H1 (cell line): ENCODE measurements around the gene GALNT17. TPM values are rescaled to one million over a fixed set of nuclear protein-coding genes. Genes with fewer than 3 reads are reported as not detected.

Experiments
- CTCF ChIA-PET: fragments of 300-600 bp; sonication (Branson Sonifier 250); formaldehyde crosslinking; loops from one replicate; lab custom pipeline; 2021; ENCODE audit not compliant: partially characterized antibody; lab: Charles Lee
- POLR2A ChIA-PET: fragments of 300-600 bp; sonication (Branson Sonifier 250); formaldehyde crosslinking; loops from one replicate; lab custom pipeline; 2021; ENCODE audit warnings: inconsistent platforms; ENCODE audit not compliant: partially characterized antibody; lab: Charles Lee
- DNase-seq, 2 experiments: peaks; one replicate each; pipeline versions ENCODE4 v3.0.0 to v3.0.0-alpha.2; 2010 to 2022; ENCODE audit warnings: low spot score in 2 of 2, low read depth in 1 of 2, mixed read lengths in 1 of 2
- FAIRE-seq: peaks from 2 replicates; lab custom pipeline; 2011; peaks lifted over from hg19 to GRCh38; lab: Jason Lieb, UNC
- H2AFZ ChIP-seq: 2 replicates; pipeline ENCODE4 v1.8.1; 2012; ENCODE audit warnings: low read length, inconsistent platforms
- H2AK5ac ChIP-seq: 2 replicates; pipeline ENCODE4 v1.6.1; 2013; ENCODE audit warnings: low read depth, low read length
- H2BK120ac ChIP-seq: replicated peaks from 2 replicates; pipeline ENCODE3; 2013; ENCODE audit warnings: low read depth, low read length, inconsistent platforms
- H2BK12ac ChIP-seq: 2 replicates; pipeline ENCODE4 v1.6.1; 2013; ENCODE audit warnings: low read depth, low read length
- H2BK15ac ChIP-seq: 2 replicates; pipeline ENCODE4 v1.6.1; 2013; ENCODE audit warnings: low read length
- H2BK20ac ChIP-seq: 2 replicates; pipeline ENCODE4 v1.6.1; 2013; ENCODE audit warnings: low read length
- H2BK5ac ChIP-seq: 2 replicates; pipeline ENCODE4 v1.6.1; 2013; ENCODE audit warnings: low read depth, low read length
- H3K14ac ChIP-seq: 2 replicates; pipeline ENCODE4 v1.6.1; 2013; ENCODE audit warnings: inconsistent platforms; ENCODE audit not compliant: insufficient read length
- H3K18ac ChIP-seq: 2 replicates; pipeline ENCODE4 v1.6.1; 2013; ENCODE audit warnings: low read length; ENCODE audit errors: extremely low read depth
- H3K23ac ChIP-seq: 2 replicates; pipeline ENCODE4 v1.6.1; 2013; ENCODE audit warnings: inconsistent platforms; ENCODE audit not compliant: insufficient read length
- H3K23me2 ChIP-seq: 2 replicates; pipeline ENCODE4 v1.6.1; 2013; ENCODE audit warnings: low read depth, low read length
- H3K27ac ChIP-seq: 2 replicates; pipeline ENCODE4 v1.6.1; 2011; ENCODE audit warnings: low read depth, low read length, inconsistent platforms
- H3K27me3 ChIP-seq, 4 experiments: replicated peaks in 1 of 4; 1 replicate in 1 of 4; 2 replicates in 3 of 4; pipeline versions ENCODE4 v1.6.1 to v1.8.1; 2011 to 2013; ENCODE audit warnings: low read length in 3 of 4, mild to moderate bottlenecking in 3 of 4, inconsistent platforms in 2 of 4, mixed read lengths in 2 of 4, moderate library complexity in 1 of 4; ENCODE audit not compliant: control insufficient read depth in 3 of 4, insufficient read depth in 3 of 4; ENCODE audit errors: extremely low read depth in 1 of 4
- H3K36me3 ChIP-seq, 4 experiments: 2 replicates each; pipeline versions ENCODE4 v1.6.1 to v1.8.1; 2011 to 2013; ENCODE audit warnings: mild to moderate bottlenecking in 4 of 4, low read length in 3 of 4, moderate library complexity in 2 of 4, control low read depth in 1 of 4, inconsistent platforms in 1 of 4; ENCODE audit not compliant: insufficient read depth in 4 of 4, control insufficient read depth in 2 of 4
- H3K4ac ChIP-seq: replicated peaks from 2 replicates; pipeline ENCODE3; 2013; ENCODE audit warnings: low read length, low read depth, mixed read lengths, inconsistent platforms; ENCODE audit not compliant: insufficient read length
- H3K4me1 ChIP-seq, 4 experiments: replicated peaks in 1 of 4; 1 replicate in 1 of 4; 2 replicates in 3 of 4; pipeline versions ENCODE4 v1.6.1 to v1.8.1; 2011 to 2013; ENCODE audit warnings: low read length in 3 of 4, inconsistent platforms in 2 of 4, mixed read lengths in 1 of 4; ENCODE audit not compliant: insufficient read depth in 4 of 4, control insufficient read depth in 3 of 4
- H3K4me2 ChIP-seq, 2 experiments: 2 replicates each; pipeline versions ENCODE4 v1.6.1 to v1.8.1; 2011 to 2013; ENCODE audit warnings: low read depth in 2 of 2, low read length in 2 of 2, control low read depth in 1 of 2, inconsistent platforms in 1 of 2, mild to moderate bottlenecking in 1 of 2; ENCODE audit not compliant: insufficient read depth in 1 of 2
- H3K4me3 ChIP-seq, 4 experiments: fragments of 200-600, 300-600 bp in 1 of 4; sonication (generic), shearing (Covaris generic), sonication (Bioruptor Twin) in 1 of 4; 2 replicates each; pipeline versions ENCODE4 v1.5.1 to v1.8.1; 2011 to 2016; ENCODE audit warnings: low read length in 4 of 4, low read depth in 3 of 4, control low read depth in 2 of 4, inconsistent platforms in 2 of 4, mild to moderate bottlenecking in 2 of 4, mixed read lengths in 1 of 4, moderate library complexity in 1 of 4; ENCODE audit not compliant: insufficient read depth in 2 of 4; ENCODE audit errors: extremely low read depth in 1 of 4
- H3K56ac ChIP-seq: replicated peaks from 2 replicates; pipeline ENCODE3; 2013; ENCODE audit warnings: low read depth, mild to moderate bottlenecking, mixed read lengths, low read length, inconsistent platforms; ENCODE audit not compliant: insufficient read length
- H3K79me1 ChIP-seq: 2 replicates; pipeline ENCODE4 v1.6.1; 2013; ENCODE audit warnings: low read depth, low read length, control low read depth
- H3K79me2 ChIP-seq, 2 experiments: 2 replicates each; pipeline versions ENCODE4 v1.6.1 to v1.8.1; 2012 to 2013; ENCODE audit warnings: low read length in 2 of 2, mild to moderate bottlenecking in 2 of 2, inconsistent platforms in 1 of 2; ENCODE audit not compliant: insufficient read depth in 2 of 2, control insufficient read depth in 1 of 2
- H3K9ac ChIP-seq, 4 experiments: replicated peaks in 1 of 4; 1 replicate in 1 of 4; 2 replicates in 3 of 4; pipeline versions ENCODE4 v1.6.1 to v1.8.1; 2011 to 2013; ENCODE audit warnings: low read depth in 3 of 4, low read length in 3 of 4, control low read depth in 2 of 4, mild to moderate bottlenecking in 2 of 4, moderate library complexity in 2 of 4, inconsistent platforms in 1 of 4; ENCODE audit errors: extremely low read depth in 1 of 4
- H3K9me3 ChIP-seq, 2 experiments: 2 replicates each; pipeline versions ENCODE4 v1.6.1 to v1.8.1; 2012 to 2013; ENCODE audit warnings: mild to moderate bottlenecking in 2 of 2, moderate library complexity in 2 of 2, control low read depth in 1 of 2, inconsistent platforms in 1 of 2, low read depth in 1 of 2, low read length in 1 of 2, mixed read lengths in 1 of 2; ENCODE audit not compliant: insufficient read depth in 2 of 2
- H4K20me1 ChIP-seq, 2 experiments: replicated peaks in 1 of 2; 2 replicates each; pipeline versions ENCODE3 to v1.8.1; 2011 to 2013; ENCODE audit warnings: inconsistent platforms in 2 of 2, low read length in 2 of 2, mild to moderate bottlenecking in 1 of 2; ENCODE audit not compliant: insufficient read depth in 2 of 2, control insufficient read depth in 1 of 2
- H4K5ac ChIP-seq: 2 replicates; pipeline ENCODE4 v1.6.1; 2013; ENCODE audit warnings: low read length, low read depth, mixed read lengths, inconsistent platforms; ENCODE audit not compliant: insufficient read length
- H4K8ac ChIP-seq: 2 replicates; pipeline ENCODE4 v1.8.0; 2013; ENCODE audit warnings: mild to moderate bottlenecking, moderate library complexity, low read length, inconsistent platforms; ENCODE audit not compliant: insufficient read depth; ENCODE audit errors: extremely low read depth
- H4K91ac ChIP-seq: replicated peaks from 2 replicates; pipeline ENCODE3; 2013; ENCODE audit warnings: low read length, mixed read lengths, inconsistent platforms; ENCODE audit not compliant: insufficient read length
- ASH2L ChIP-seq: fragments of 200-600, 300-600 bp; sonication (generic); IDR thresholded peaks from one replicate; pipeline ENCODE4 v1.7.1; 2017; ENCODE audit warnings: low read length
- CBX5 ChIP-seq: fragments of 300-800, 300-1000 bp; sonication (generic); IDR thresholded peaks from 2 replicates; pipeline ENCODE4 v1.7.1; 2016; ENCODE audit warnings: antibody characterized with exemption, low read length, low read depth
- EGR1 ChIP-seq: IDR thresholded peaks from 2 replicates; pipeline ENCODE4 v1.6.1; 2011; ENCODE audit warnings: low read depth, low read length, borderline replicate concordance
- JUND ChIP-seq: IDR thresholded peaks from 2 replicates; pipeline ENCODE4 v1.6.1; 2011; ENCODE audit warnings: mild to moderate bottlenecking, improper control_type of control experiment, low read length
- SIX5 ChIP-seq: IDR thresholded peaks from 2 replicates; pipeline ENCODE4 v1.6.1; 2011; ENCODE audit warnings: mild to moderate bottlenecking, low read depth, low read length
- TCF12 ChIP-seq: IDR thresholded peaks from 2 replicates; pipeline ENCODE4 v1.6.1; 2011; ENCODE audit warnings: low read depth, mild to moderate bottlenecking, low read length
- WGBS, 2 experiments: shearing (Covaris generic) in 1 of 2; methylation state at CpG; one replicate each; pipeline versions ENCODE4 v1.1.6 to v1.1.7; 2013 to 2015; ENCODE audit warnings: low lambda C conversion rate in 2 of 2, mixed read lengths in 2 of 2, inconsistent platforms in 1 of 2, low coverage in 1 of 2, missing lambda C conversion rate in 1 of 2; ENCODE audit not compliant: insufficient replicate concordance in 2 of 2, insufficient coverage in 1 of 2, insufficient read length in 1 of 2; ENCODE audit errors: extremely low coverage in 1 of 2, missing lambda C conversion rate in 1 of 2; 5-methylcytosine and 5-hydroxymethylcytosine counted together
- polyA plus RNA-seq, 7 experiments: library from polyadenylated mRNA; depleted of rRNA in 3 of 7; stranded (reverse) in 5 of 7; unstranded in 2 of 7; fragments of >200 nt in 5 of 7; fragments of 200-250 nt in 2 of 7; gene quantifications; 1 replicate in 5 of 7; 2 replicates in 1 of 7; 4 replicates in 1 of 7; pipeline versions ENCODE4 v1.2.1 to v1.2.3, GENCODE V29; 2011 to 2013; ENCODE audit warnings: missing spikeins in 2 of 7, mixed read lengths in 2 of 7
- total RNA-seq: library from RNA; stranded (reverse); fragmentation: NEBNext Ultra II Directional; extraction: Animal tissue kit (Norgen Biotek cat#: 25700); gene quantifications from 2 replicates; pipeline ENCODE4 v1.2.1, GENCODE V29; 2021

GALNT17 gene
- total and polyA plus RNA-seq, 2 of the 8 experiments (the other 6 are each of a cell fraction or from before 2014, with no cell fraction given), result 37.7 to 47.0 TPM

- 61% methylated on average over 2 of the region's 2 CpGs; no CpG with 5 or more reads in 1 of the 2 experiments for WGBS, 2 experiments
- Histone ChIP-seq H3K23ac (no peak overlapping the region), H2AK5ac (no peak overlapping the region), H2BK15ac (no peak overlapping the region), H4K5ac (no peak overlapping the region), H2AFZ (no peak overlapping the region), H3K36me3 (no peaks in the 10 kb centered on the region), H3K4me3 (no peak overlapping the region), H2BK5ac (no peak overlapping the region), H4K8ac (no peak overlapping the region), H3K14ac (no peak overlapping the region), H3K4ac (no peak overlapping the region), H3K4me2 (no peak overlapping the region), H3K9me3 (peaks cover 0 to 4% of the 10 kb centered on the region in 2 experiments; a peak in 1 of 4 replicates), H4K20me1 (no peaks in the 10 kb centered on the region), H3K56ac (no peak overlapping the region), H3K27ac (no peak overlapping the region), H3K79me2 (no peaks in the 10 kb centered on the region), H3K23me2 (no peaks in the 10 kb centered on the region), H2BK120ac (no peak overlapping the region), H3K9ac (no peak overlapping the region), H2BK12ac (no peak overlapping the region), H3K79me1 (no peaks in the 10 kb centered on the region), H3K27me3 (no peaks in the 10 kb centered on the region), H3K4me1 (peaks cover 0 to 10% (median 3%) of the 10 kb centered on the region in 4 experiments; a peak in 4 of 7 replicates), H3K18ac (no peak overlapping the region), H4K91ac (no peak overlapping the region), H2BK20ac (no peak overlapping the region)
- DNase-seq, result no peak
- ChIA-PET POLR2A (no interaction called here), CTCF (interaction anchor here (0.7 to 1.7 kb wide), 7 partner anchors 8 to 243 kb away, joined by 3 to 5 read pairs (median 4); no protein-coding TSS in a partner anchor)
- TF ChIP-seq TCF12 (no peak), CBX5 (no peak), JUND (no peak), ASH2L (no peak), SIX5 (no peak), EGR1 (no peak)
- FAIRE-seq, result no peak
These were observed 518.9 kb downstream of the GALNT17 start for GRCh38 chr7:71650653-71651337.
